Activated CD4-positive, alpha-beta memory T cell treated with anti-CD3 and anti-CD28 coated beads for 36 hours (primary cell): ENCODE measurements around the gene CGB5. TPM values are rescaled to one million over a fixed set of nuclear protein-coding genes. Genes with fewer than 3 reads are reported as not detected.
"Not testable (repeated sequence)": the region's sequence is repeated elsewhere in the genome, so short reads cannot be mapped to it uniquely, and the experiment has no call there.

ENCODE experiments used
- CTCF ChIA-PET: fragments of 350-600 bp; sonication (Branson Sonifier 250); formaldehyde crosslinking; loops from one replicate; lab custom pipeline; 2021; ENCODE audit warnings: antibody characterized with exemption, inconsistent platforms; lab: Charles Lee
- POLR2A ChIA-PET: fragments of 350-600 bp; sonication (Branson Sonifier 250); formaldehyde crosslinking; loops from one replicate; lab custom pipeline; 2021; ENCODE audit warnings: antibody characterized with exemption; lab: Charles Lee
- DNase-seq: peaks from one replicate; pipeline ENCODE4 v3.0.0-alpha.2; 2020
- H3K27ac Mint-ChIP-seq: one replicate; pipeline ENCODE4 v1.8.0; 2021; ENCODE audit warnings: mixed read lengths
- H3K27me3 Mint-ChIP-seq: one replicate; pipeline ENCODE4 v1.8.0; 2021; ENCODE audit warnings: mixed read lengths
- H3K36me3 Mint-ChIP-seq: one replicate; pipeline ENCODE4 v1.8.0; 2021; ENCODE audit warnings: mixed read lengths
- H3K4me1 Mint-ChIP-seq: one replicate; pipeline ENCODE4 v1.8.0; 2021; ENCODE audit warnings: low read depth, mixed read lengths
- H3K4me3 Mint-ChIP-seq: one replicate; pipeline ENCODE4 v1.8.0; 2021; ENCODE audit warnings: mild to moderate bottlenecking, mixed read lengths
- H3K9me3 Mint-ChIP-seq: one replicate; pipeline ENCODE4 v1.8.0; 2021; ENCODE audit warnings: mixed read lengths
- intact Hi-C: fragments of 100-400 bp; cut with micrococcal nuclease; formaldehyde crosslinking; loops from one replicate; pipeline ENCODE4 v1.15.1; 2023
- total RNA-seq, 2 experiments: library from RNA; stranded (reverse); gene quantifications; one replicate each; pipeline ENCODE4 v1.2.3, GENCODE V29; 2021

CGB5 gene
- total RNA-seq, 2 experiments from 2014 or later: not detected

DNA sequence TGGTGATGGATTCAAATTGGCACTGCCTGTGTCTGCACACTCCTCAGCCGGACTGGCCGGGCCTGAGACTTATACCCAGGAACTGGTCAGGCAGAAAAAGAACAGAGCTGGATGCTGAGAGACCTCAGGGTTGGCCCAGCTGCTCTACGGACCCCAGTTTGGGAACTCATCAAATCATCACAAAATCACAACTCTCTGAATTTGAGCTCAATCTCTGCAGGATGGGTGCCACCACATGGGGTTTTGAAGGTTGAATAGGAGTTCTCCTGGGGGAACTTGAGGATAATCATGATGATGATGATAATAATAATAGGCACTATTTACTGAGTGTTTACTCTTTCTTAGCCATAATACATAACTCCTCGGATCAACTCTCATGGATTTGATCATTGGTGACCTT lies 982 bp upstream of the CGB5 start:
- H3K27ac Mint-ChIP-seq, H3K27me3 Mint-ChIP-seq, H3K4me1 Mint-ChIP-seq, H3K9me3 Mint-ChIP-seq, CTCF ChIA-PET, intact Hi-C loops, POLR2A ChIA-PET, DNase-seq, H3K4me3 Mint-ChIP-seq, H3K36me3 Mint-ChIP-seq: not testable (repeated sequence)

DNA sequence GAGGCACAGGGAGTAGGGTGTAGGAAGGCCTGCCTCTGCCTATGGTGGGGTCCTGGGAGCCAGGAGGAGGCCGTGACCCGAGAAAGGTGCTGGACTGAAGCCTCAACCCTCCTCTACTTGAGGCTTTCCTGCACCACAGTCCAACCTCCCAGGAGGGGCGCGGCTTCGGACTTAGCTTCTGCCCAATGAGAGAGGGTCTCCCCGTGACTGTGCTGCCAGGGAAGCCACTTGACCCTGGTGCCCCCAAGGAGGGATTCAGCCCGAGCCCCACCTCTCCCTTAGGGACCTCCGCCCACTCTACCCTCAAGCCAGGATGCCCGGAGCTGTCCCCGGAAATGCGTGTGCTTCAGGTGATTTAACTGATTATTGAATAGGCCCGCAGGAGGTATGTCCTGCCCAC lies 5.4 kb downstream of the CGB5 start, which contains the start of gene CGB8:
CGB8 (minus strand) TSS at position 101 of the 400 bp plus-strand sequence. CDS start 372 bp downstream, outside the sequence.
- H3K36me3 Mint-ChIP-seq, H3K4me1 Mint-ChIP-seq, CTCF ChIA-PET, H3K27ac Mint-ChIP-seq, DNase-seq, H3K9me3 Mint-ChIP-seq, POLR2A ChIA-PET, H3K4me3 Mint-ChIP-seq, intact Hi-C loops, H3K27me3 Mint-ChIP-seq: not testable (repeated sequence)

DNA sequence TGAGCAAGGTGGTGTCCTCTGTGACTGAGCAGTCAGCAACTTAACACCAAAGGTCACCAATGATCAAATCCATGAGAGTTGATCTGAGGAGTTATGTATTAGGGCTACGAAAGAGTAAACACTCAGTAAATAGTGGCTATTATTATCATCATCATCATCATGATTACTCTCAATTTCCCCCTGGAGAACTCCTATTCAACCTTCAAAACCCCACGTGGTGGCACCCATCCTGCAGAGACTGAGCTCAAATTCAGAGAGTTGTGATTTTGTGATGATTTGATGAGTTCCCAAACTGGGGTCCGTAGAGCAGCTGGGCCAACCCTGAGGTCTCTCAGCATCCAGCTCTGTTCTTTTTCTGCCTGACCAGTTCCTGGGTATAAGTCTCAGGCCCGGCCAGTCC lies 6.2 kb downstream of the CGB5 start:
- H3K4me3 Mint-ChIP-seq, intact Hi-C loops, H3K27ac Mint-ChIP-seq, H3K9me3 Mint-ChIP-seq, H3K27me3 Mint-ChIP-seq, H3K36me3 Mint-ChIP-seq, POLR2A ChIA-PET, H3K4me1 Mint-ChIP-seq, DNase-seq, CTCF ChIA-PET: not testable (repeated sequence)

DNA sequence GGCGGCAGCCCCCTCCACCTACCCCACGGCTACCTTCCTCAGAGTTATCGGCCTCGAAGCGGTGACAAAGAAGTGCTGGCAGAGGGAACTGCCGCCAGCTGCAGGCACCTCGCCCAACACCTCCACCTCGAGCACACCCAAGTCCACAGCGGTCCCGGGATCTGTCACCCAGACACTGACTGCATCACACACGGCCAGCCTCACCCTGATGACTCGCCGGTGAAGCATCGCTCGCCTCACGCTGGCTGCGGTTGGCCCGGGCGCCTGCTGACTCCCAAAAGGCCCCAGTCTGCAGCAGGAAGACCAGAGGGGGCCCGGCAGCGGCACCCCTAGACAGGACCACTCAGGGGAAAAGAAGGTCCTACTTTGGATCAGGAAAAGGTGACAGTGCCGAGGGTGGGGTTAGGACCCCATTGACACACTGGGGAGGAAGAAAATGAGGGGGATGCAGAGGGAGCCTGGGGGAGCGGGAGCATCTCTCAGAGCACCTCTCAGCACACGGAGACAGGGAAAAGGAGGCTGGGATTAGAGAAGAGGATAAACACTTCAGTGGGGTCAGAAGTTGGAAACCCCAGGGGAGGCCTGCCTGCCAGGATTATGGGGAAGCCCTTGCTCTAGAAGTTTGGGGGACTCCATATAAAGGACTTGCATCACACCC lies 6.9 kb downstream of the CGB5 start:
- intact Hi-C loops, H3K36me3 Mint-ChIP-seq: not testable (repeated sequence)

DNA sequence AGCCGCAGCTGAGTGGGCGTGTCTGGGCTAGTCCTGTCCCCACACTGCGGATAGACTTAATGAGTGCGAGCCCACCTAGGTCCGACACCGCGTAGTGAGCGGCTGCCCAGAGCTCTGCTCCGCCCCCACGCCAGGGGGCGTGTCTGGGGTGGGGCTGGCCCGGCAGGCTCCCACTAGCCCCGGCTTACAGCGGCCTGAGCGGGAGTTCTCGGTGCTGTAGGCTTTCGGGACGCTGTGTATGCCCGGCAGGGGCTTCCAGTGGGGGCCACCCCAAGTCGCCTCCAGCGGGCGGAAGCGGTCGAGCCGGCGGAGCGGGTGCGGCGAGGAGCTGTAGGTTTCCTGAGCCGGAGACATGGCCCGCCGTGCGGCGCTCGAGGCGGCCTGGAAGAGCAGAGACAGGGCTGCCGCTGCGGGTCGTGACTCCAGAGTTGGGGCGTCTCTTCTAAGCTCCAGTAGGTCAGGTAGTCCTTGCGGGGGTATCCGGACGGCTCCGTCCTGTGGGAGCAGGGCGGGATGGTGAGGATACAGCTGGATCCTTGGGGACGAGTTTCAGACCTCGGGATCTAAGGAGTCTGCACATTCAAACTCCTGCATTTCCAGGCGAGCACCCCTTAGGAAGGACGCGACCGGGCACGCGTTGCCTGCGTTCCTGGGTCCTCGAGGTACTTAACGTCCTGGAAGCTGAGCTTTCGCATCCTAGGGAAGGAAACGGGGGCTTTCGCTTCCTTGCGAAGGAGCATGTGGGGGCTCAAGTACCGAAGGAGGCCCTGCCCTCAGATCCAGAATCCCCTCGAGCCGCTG lies 12.7 kb downstream of the CGB5 start:
- Mint-ChIP-seq H3K27ac (no peak overlapping the region), H3K36me3 (no peaks in the 10 kb centered on the region), H3K4me1 (peaks cover 21% of the 10 kb centered on the region), H3K9me3 (no peaks in the 10 kb centered on the region), H3K4me3 (peak overlapping the region; percentile 48), H3K27me3 (peaks cover 24% of the 10 kb centered on the region)
- DNase-seq: peak; percentile 66
- ChIA-PET CTCF (interaction anchor here (0.6 to 2.4 kb wide), 6 partner anchors 41 to 261 kb away, joined by 3 to 11 read pairs (median 4); partner anchors contain the start of gene RUVBL2), POLR2A (interaction anchor here (0.6 kb wide), 1 partner anchor 350 kb away, joined by 3 read pairs; no protein-coding TSS in a partner anchor)
- intact Hi-C loops: no loop called here

More for the DNA sequence above, 6.9 kb downstream of the CGB5 start:
- H3K4me1 Mint-ChIP-seq, CTCF ChIA-PET, H3K4me3 Mint-ChIP-seq, DNase-seq, POLR2A ChIA-PET, H3K9me3 Mint-ChIP-seq, H3K27ac Mint-ChIP-seq, H3K27me3 Mint-ChIP-seq: not testable (repeated sequence)

DNA sequence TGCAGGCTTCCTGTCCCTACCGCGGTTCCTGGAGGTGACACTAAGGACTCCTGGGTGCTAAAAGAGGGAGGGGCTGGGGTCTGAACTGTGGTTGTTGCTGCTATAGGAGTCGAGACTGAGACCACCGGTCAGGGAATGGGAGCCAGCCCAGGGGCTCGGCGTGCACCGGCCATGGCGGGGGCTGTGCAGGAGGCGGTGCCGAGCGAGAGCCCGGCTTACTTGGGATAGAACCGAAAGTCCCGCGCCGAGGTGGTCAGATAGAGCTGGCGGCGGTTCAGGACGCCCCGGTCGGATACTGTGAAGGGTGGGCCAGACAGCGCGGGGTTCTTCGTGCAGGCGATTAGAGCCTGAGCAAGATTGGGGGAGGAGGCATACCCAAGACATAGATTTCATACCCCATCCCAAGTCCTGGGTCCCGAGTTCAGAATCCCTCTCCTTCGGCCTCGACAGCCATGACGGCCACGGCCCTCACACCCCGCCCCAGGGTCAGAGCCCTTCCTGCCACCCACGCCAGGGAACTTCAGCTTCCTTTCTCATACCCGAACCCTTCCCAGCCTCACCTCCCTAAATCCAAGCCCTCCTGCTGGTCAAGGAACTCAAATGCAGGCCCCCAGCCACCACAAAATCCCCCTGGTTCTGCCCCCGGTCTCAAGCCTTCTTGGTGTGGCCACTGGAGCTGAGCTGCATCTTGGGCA lies 13.4 kb downstream of the CGB5 start:
- Mint-ChIP-seq H3K27me3 (peaks cover 26% of the 10 kb centered on the region), H3K4me3 (peak overlapping the region; percentile 48), H3K4me1 (peaks cover 21% of the 10 kb centered on the region)
- DNase-seq: peak; percentile 13
- CTCF ChIA-PET: interaction anchor here (1.0 to 2.4 kb wide), 7 partner anchors 41 to 142 kb away, joined by 3 to 11 read pairs (median 4); partner anchors contain the start of genes LIN7B and RUVBL2
- H3K27ac Mint-ChIP-seq, POLR2A ChIA-PET, H3K9me3 Mint-ChIP-seq, intact Hi-C loops, H3K36me3 Mint-ChIP-seq: not testable (repeated sequence)

DNA sequence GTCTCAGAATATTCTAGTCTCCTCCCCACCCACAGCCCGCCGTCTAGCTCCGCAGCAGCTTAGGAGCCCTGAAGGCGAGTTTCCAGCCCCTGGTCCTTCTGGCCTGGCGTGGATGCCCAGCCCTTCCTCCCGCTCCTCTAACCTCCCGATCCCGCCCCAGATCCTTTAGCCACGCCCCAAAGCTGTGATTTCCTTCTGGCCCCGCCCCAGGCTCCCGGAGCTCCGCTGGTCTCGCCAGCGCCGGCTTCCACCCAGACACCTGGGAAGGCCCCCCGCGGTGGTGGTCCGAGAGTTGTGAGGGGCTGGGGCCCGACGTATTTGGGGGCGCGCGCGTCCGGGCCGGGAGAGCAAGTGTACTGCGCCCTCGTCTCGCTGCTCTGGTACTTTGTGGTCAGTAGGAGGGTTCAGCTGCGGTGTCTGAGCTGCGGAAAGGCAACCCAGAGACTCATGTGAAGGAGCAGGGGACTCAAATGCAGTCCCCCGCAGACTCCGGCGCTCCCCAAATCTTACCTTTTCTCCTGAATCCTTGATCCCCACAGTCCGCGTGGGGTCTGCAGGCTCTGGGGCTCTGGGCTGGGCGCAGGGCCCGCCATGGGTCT lies 14.1 kb downstream of the CGB5 start, which contains the start of gene CGB7:
CGB7 (minus strand) TSS at position 114 of the 599 bp plus-strand sequence. CDS start 2,374 bp downstream, outside the sequence.
- Mint-ChIP-seq H3K9me3 (no peaks in the 10 kb centered on the region), H3K27me3 (peaks cover 26% of the 10 kb centered on the region), H3K36me3 (no peaks in the 10 kb centered on the region), H3K27ac (no peak within 1 kb of the TSS), H3K4me3 (peak within 1 kb of the TSS; percentile 48), H3K4me1 (peaks cover 21% of the 10 kb centered on the region)
- POLR2A ChIA-PET: no interaction called here
- intact Hi-C loops: no loop called here
- peak; percentile 61 for DNase-seq
- CTCF ChIA-PET: interaction anchor here (1.0 to 2.4 kb wide), 4 partner anchors 40 to 169 kb away, joined by 3 to 11 read pairs (median 4); partner anchors contain the start of gene LIN7B

DNA sequence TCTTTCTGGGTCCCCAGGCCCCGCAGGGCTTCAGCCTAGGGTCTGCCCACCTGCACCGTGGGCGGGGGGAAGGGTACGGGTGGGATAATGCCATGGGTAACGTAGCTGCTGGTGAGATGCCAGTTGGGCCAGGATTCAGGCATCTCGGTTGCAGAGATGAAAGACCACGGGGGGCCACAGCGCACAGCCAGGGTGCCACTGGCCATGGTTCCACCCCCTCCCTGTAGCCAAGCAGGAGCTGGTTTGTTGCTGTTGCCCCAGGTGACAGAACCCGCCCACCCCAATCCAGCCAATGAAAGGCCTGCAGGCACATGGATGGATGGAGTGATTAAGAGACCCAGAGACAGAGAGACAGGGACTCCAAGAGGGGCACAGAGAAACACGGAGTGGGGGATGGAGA lies 14.9 kb downstream of the CGB5 start:
- Mint-ChIP-seq H3K27me3 (peaks cover 30% of the 10 kb centered on the region), H3K36me3 (no peaks in the 10 kb centered on the region), H3K4me3 (no peak overlapping the region), H3K27ac (no peak overlapping the region), H3K4me1 (peaks cover 21% of the 10 kb centered on the region), H3K9me3 (no peaks in the 10 kb centered on the region)
- ChIA-PET POLR2A (no interaction called here), CTCF (interaction anchor here (1.0 kb wide), 1 partner anchor 168 kb away, joined by 3 read pairs; no protein-coding TSS in a partner anchor)
- intact Hi-C loops: no loop called here
- peak; percentile 57 for DNase-seq

DNA sequence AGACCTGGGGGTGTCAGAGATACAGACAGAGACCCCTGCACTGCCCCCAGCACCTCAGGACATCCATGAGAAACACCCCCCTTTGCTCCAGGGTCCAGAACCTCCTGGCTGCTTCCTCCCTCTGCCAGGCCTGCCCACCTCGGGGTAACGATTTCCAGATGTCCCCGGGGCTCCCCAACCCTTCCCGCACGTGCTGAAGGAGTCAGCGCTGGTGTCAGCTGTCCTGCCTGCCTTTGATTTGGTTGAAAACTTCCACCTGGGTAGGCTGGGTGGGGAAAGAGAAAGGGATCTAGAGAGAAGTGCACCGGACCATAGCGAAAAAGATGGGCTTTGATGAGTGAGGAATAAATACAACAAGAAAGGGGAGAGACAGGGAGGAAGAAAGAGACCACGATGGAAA lies 15.4 kb downstream of the CGB5 start:
- H3K4me1 Mint-ChIP-seq: peaks cover 21% of the 10 kb centered on the region
- intact Hi-C loops: no loop called here
- DNase-seq: no peak
- ChIA-PET CTCF (interaction anchor here (1.4 kb wide), 1 partner anchor 39 kb away, joined by 9 read pairs; no protein-coding TSS in a partner anchor), POLR2A (no interaction called here)
- H3K9me3 Mint-ChIP-seq: no peaks in the 10 kb centered on the region
- H3K27me3 Mint-ChIP-seq: peaks cover 33% of the 10 kb centered on the region
- H3K36me3 Mint-ChIP-seq: no peaks in the 10 kb centered on the region
- H3K27ac Mint-ChIP-seq: no peak overlapping the region
- H3K4me3 Mint-ChIP-seq: no peak overlapping the region

DNA sequence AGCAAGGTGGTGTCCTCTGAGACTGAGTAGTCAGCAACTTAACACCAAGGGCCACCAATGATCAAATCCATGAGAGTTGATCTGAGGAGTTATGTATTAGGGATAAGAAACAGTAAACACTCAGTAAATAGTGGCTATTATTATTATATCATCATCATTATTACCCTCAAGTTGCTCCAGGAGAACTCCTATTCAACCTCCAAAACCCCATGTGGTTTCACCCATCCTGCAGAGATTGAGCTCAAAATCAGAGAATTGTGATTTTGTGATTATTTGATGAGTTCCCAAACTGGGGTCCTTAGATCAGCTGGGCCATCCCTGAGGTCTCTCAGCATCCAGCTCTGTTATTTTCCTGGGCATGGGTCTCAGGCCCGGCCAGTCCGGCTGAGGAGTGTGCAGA lies 17.4 kb downstream of the CGB5 start:
- CTCF ChIA-PET: interaction anchor here (1.0 kb wide), 1 partner anchor 43 kb away, joined by 3 read pairs; no protein-coding TSS in a partner anchor
- H3K4me1 Mint-ChIP-seq: peaks cover 21% of the 10 kb centered on the region

DNA sequence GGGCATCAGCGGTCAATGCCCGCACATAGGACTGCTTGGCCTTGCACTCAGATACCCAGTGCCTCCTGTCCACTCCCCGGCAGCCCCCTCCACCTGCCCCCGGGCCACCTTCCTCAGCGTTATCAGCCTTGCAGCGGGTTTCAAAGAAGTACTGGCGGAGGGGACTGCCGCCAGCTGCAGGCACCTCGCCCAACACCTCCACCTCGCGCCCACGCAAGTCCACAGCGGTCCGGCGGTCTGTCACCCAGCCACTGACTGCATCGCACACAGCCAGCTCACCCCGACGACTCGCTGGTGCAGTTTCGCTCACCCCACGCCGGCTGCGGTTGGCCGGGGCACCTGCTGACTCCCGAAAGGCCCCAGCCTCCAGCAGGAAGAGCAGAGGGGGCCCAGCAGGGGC lies 17.8 kb downstream of the CGB5 start:
- Mint-ChIP-seq H3K27me3 (peaks cover 48% of the 10 kb centered on the region), H3K9me3 (no peaks in the 10 kb centered on the region), H3K4me1 (peaks cover 17% of the 10 kb centered on the region), H3K27ac (no peak overlapping the region), H3K36me3 (no peaks in the 10 kb centered on the region), H3K4me3 (no peak overlapping the region)
- POLR2A ChIA-PET: no interaction called here
- CTCF ChIA-PET: no interaction called here
- intact Hi-C loops: no loop called here
- DNase-seq: peak; percentile 21

More for the DNA sequence above, 17.4 kb downstream of the CGB5 start:
- Mint-ChIP-seq H3K27me3 (peaks cover 44% of the 10 kb centered on the region), H3K27ac (no peak overlapping the region), H3K4me3 (no peak overlapping the region), H3K36me3 (no peaks in the 10 kb centered on the region), H3K9me3 (no peaks in the 10 kb centered on the region)
- POLR2A ChIA-PET: no interaction called here
- intact Hi-C loops: no loop called here
- no peak for DNase-seq
